Choroid plexus epithelial cell (primary cell): ENCODE results near the gene TIGD6.
A peak's percentile ranks its signal among the peaks of the same experiment; 100 is the strongest.
"Not testable (repeated sequence)": the region's sequence is repeated elsewhere in the genome, so short reads cannot be mapped to it uniquely, and the experiment has no call there.

ENCODE experiments used
- DNase-seq: peaks from one replicate; pipeline ENCODE4 v3.0.0-alpha.2; 2010; ENCODE audit warnings: low read depth
- H3K4me3 ChIP-seq: 2 replicates; pipeline ENCODE4 v1.5.1; 2011; ENCODE audit warnings: low read depth, mild to moderate bottlenecking, control low read depth, low read length, moderate library complexity
- CTCF ChIP-seq: conservative IDR thresholded peaks from 2 replicates; pipeline ENCODE4 v1.5.1; 2011; ENCODE audit warnings: low read depth, mild to moderate bottlenecking, control low read depth, inconsistent platforms, low read length, moderate library complexity

Gene TIGD6

DNA sequence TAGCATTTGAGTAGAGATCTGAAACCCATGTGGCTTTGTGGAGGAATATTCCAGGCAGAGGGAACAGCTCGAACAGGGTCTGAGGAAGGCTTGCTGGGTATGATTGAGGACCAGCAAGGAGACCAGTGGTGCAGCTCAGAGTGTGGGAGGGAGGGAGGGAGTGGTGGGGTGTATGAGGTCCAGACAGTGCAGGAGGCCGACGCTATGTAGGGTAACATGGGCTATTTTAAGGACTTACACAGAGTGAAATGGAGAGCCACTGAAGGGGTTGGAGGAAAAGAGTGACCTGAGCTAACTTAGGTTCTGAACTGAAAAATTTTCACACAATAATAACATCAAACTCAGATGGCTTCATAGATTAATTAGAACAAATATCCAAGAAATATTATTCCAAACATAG lies 42.0 kb upstream of the TIGD6 start:
- no peak for TF ChIP-seq CTCF
- DNase-seq = no peak
- H3K4me3 ChIP-seq = no peak overlapping the region

- H3K4me3 ChIP-seq = no peak overlapping the region
- TF ChIP-seq CTCF = no peak
- DNase-seq = no peak
Observed at GRCh38 chr5:150038547-150038946, 38.1 kb upstream of the TIGD6 start.

DNA sequence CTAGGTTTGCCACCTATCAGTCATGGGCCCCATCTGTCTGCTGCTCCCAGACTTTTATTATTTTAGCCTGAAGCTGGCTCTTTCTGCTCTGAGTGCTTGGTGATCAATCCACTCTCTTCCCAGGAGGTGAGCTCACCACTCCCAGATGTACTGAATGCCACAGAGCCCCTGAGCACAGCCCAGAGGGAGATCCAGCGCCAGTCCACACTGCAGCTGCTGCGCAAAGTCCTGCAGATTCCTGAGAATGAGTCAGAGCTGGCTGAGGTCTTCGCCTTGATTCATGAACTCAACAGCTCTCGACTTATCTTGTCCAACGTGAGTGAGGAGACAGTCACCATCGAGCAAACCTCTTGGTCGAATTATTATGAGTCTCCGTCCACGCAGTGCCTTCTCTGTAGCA lies 36.1 kb upstream of the TIGD6 start:
- H3K4me3 ChIP-seq = no peak overlapping the region
- peak; percentile 98 for DNase-seq
- TF ChIP-seq CTCF = peak; percentile 8

- DNase-seq = no peak
- TF ChIP-seq CTCF = no peak
- H3K4me3 ChIP-seq = no peak overlapping the region
Observed at GRCh38 chr5:150035139-150035895, 34.9 kb upstream of the TIGD6 start.

DNA sequence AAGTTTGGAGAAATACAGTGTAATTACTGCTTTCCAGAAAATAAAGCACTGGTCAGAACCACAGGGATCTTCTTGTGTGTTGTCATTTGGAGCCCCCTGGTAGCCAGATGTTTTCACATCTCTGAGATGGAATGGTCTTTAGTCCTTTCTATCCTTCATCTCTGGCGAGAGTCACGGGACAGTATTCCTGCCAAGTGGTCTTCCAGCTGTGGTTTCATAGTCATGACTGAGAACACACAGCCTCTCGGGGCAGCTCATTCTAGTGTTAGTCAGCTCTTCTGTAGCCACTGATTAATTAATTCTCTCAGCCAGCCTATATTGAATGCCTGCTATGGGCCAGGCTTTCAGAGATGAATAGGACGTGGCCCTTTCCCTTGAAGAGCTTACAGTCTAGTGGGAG lies 34.2 kb upstream of the TIGD6 start:
- H3K4me3 ChIP-seq = no peak overlapping the region
- DNase-seq = peak; percentile 77
- TF ChIP-seq CTCF = no peak

GRCh38 chr5:150033334-150033733 lies 32.9 kb upstream of the TIGD6 start:
- DNase-seq = no peak
- TF ChIP-seq CTCF = no peak

GRCh38 chr5:150028047-150028446 lies 27.6 kb upstream of the TIGD6 start:
- not testable (repeated sequence) for DNase-seq, H3K4me3 ChIP-seq

More at GRCh38 chr5:150033334-150033733, 32.9 kb upstream of the TIGD6 start:
- H3K4me3 ChIP-seq = no peak overlapping the region
